CD4-positive, alpha-beta T cell treated with Interleukin-17A for 4 hours (primary cell): ENCODE measurements around the gene CBLIF.
"Not testable (repeated sequence)": the region's sequence is repeated elsewhere in the genome, so short reads cannot be mapped to it uniquely, and the experiment has no call there.

Experiments
- DNase-seq: peaks from one replicate; pipeline ENCODE4 v3.0.0-alpha.2; 2020; ENCODE audit warnings: mixed read lengths

Gene CBLIF

GRCh38 chr11:59791639-59792038, 53.7 kb downstream of the CBLIF start:
- DNase-seq, result no peak

- no peak for DNase-seq
Measured at GRCh38 chr11:59787816-59788215, 57.5 kb downstream of the CBLIF start.

GRCh38 chr11:59787255-59787588, 58.1 kb downstream of the CBLIF start:
- no peak for DNase-seq

GRCh38 chr11:59785818-59786217, 59.5 kb downstream of the CBLIF start:
- no peak for DNase-seq

- not testable (repeated sequence) for DNase-seq
Measured at GRCh38 chr11:59784441-59784840, 60.9 kb downstream of the CBLIF start.

GRCh38 chr11:59783632-59784090, 61.6 kb downstream of the CBLIF start:
- DNase-seq, result no peak

- no peak for DNase-seq
Measured at GRCh38 chr11:59782080-59782479, 63.2 kb downstream of the CBLIF start.

GRCh38 chr11:59779487-59779886, 65.8 kb downstream of the CBLIF start:
- DNase-seq, result no peak
